Left colon (tissue), 2 donors: Measurements from ENCODE around the gene GIPC3. TPM values are rescaled to one million over a fixed set of nuclear protein-coding genes. Genes with fewer than 3 reads are reported as not detected.

Experiments
- total RNA-seq, 2 donors: library from RNA; stranded (reverse); fragmentation: NEBNext Ultra II Directional; extraction: Animal tissue kit (Norgen Biotek cat#: 25700); gene quantifications; one replicate each; pipeline ENCODE4 v1.2.1, GENCODE V29; 2021
- donor health status: DM: no; HTN: no; CAD: no.
- donor health status: DM: yes; HTN: yes; CAD: no.

Gene GIPC3
- total RNA-seq, 2 donors from 2014 or later = 0.24 to 0.64 TPM

Other genes with a start within 250 kb of the GIPC3 start
- gene NFIC, start 218.9 kb upstream of the GIPC3 start, total RNA-seq = 10 to 100 TPM; 52.4 to 57.8 TPM
- 10 to 100 TPM; 42.0 to 45.8 TPM for gene SMIM24, start 105.0 kb upstream of the GIPC3 start, total RNA-seq
- gene SMIM44, start 102.0 kb upstream of the GIPC3 start, total RNA-seq = 1 to 10 TPM; 6.0 to 6.1 TPM
- gene DOHH, start 84.8 kb upstream of the GIPC3 start, total RNA-seq = 10 to 100 TPM in 1 of 2 donors, 1 to 10 TPM in 1; 8.8 to 13.6 TPM
- gene FZR1, start 79.2 kb upstream of the GIPC3 start, total RNA-seq = 10 to 100 TPM; 39.7 to 47.2 TPM
- gene TEKTIP1, start 46.3 kb upstream of the GIPC3 start, total RNA-seq = 1 to 10 TPM; 2.2 to 3.5 TPM
- 10 to 100 TPM; 31.0 to 41.1 TPM for gene MFSD12, start 27.9 kb upstream of the GIPC3 start, total RNA-seq
- gene HMG20B, start 12.5 kb upstream of the GIPC3 start, total RNA-seq = 10 to 100 TPM; 85.6 to 88.2 TPM
- 1 to 10 TPM in 1 of 2 donors, under 1 TPM in 1; 0.64 to 1.0 TPM for gene TBXA2R, start 21.4 kb downstream of the GIPC3 start, total RNA-seq
- 10 to 100 TPM; 16.9 to 20.0 TPM for gene CACTIN, start 41.3 kb downstream of the GIPC3 start, total RNA-seq
- gene PIP5K1C, start 115.0 kb downstream of the GIPC3 start, total RNA-seq = 10 to 100 TPM; 25.1 to 33.1 TPM
- 100 to 1,000 TPM; 297 to 343 TPM for gene TJP3, start 122.9 kb downstream of the GIPC3 start, total RNA-seq
- 10 to 100 TPM; 15.4 to 17.5 TPM for gene APBA3, start 176.2 kb downstream of the GIPC3 start, total RNA-seq
- 10 to 100 TPM; 64.6 to 67.7 TPM for gene MRPL54, start 177.2 kb downstream of the GIPC3 start, total RNA-seq
- not detected for gene RAX2, start 186.8 kb downstream of the GIPC3 start, total RNA-seq
- gene MATK, start 200.9 kb downstream of the GIPC3 start, total RNA-seq = 1 to 10 TPM; 1.5 to 2.4 TPM